ENCODE data around the gene XYLT1. TPM values are rescaled to one million over a fixed set of nuclear protein-coding genes. Genes with fewer than 3 reads are reported as not detected.

XYLT1 gene
- polyA plus RNA-seq, 1 donor (not counting 4 experiments of a cell fraction or from before 2014, with no cell fraction given): 4.4 TPM

GRCh38 chr16:17396762-17397498 lies 73.8 kb downstream of the XYLT1 start:
- no peak for FAIRE-seq

GRCh38 chr16:17395849-17396480 lies 74.8 kb downstream of the XYLT1 start:
- Histone ChIP-seq H3K27ac (ENCODE audit: control insufficient read depth, insufficient read depth, low read length) (no peak overlapping the region), H4K20me1 (ENCODE audit: control insufficient read depth, extremely low read depth, insufficient read depth, low read length) (no peaks in the 10 kb centered on the region), H3K9me1 (ENCODE audit: control insufficient read depth, extremely low read depth, insufficient read depth, low read length) (no peaks in the 10 kb centered on the region), H2AFZ (ENCODE audit: control insufficient read depth, low read length) (no peak overlapping the region), H3K36me3 (ENCODE audit: control insufficient read depth in 2 of 2, extremely low read depth in 1 of 2, insufficient read depth in 2 of 2, low read length in 2 of 2) (no peaks in the 10 kb centered on the region), H3K9ac (ENCODE audit: control insufficient read depth, extremely low read depth, insufficient read depth, low read length) (no peak overlapping the region), H3K4me2 (ENCODE audit: control insufficient read depth, extremely low read depth, insufficient read depth, low read depth, low read length) (no peak overlapping the region), H3K4me1 (ENCODE audit: control insufficient read depth, extremely low read depth, insufficient read depth, low read length) (no peaks in the 10 kb centered on the region), H3K4me3 (ENCODE audit: control insufficient read depth in 2 of 3, extremely low read depth in 1 of 3, insufficient read depth in 2 of 3, low read depth in 1 of 3, low read length in 3 of 3) (no peak overlapping the region), H3K9me3 (ENCODE audit: control insufficient read depth, low read depth, low read length) (no peaks in the 10 kb centered on the region), H3K79me2 (ENCODE audit: control insufficient read depth, insufficient read depth, low read length) (no peaks in the 10 kb centered on the region), H3K27me3 (ENCODE audit: control insufficient read depth, extremely low read depth, insufficient read depth, low read length) (no peaks in the 10 kb centered on the region)
- no peak for DNase-seq (ENCODE audit: low read depth, low spot score)
- FAIRE-seq: no peak
- TF ChIP-seq EZH2 (IDR thresholded peaks at IDR 0.05; ENCODE audit: low read length) (no peak), CTCF (optimal IDR thresholded peaks at IDR 0.05 in 1 of 3, IDR thresholded peaks at IDR 0.05 in 1 of 3, conservative IDR thresholded peaks at IDR 0.05 in 1 of 3; ENCODE audit: extremely low read depth in 1 of 3, insufficient read depth in 2 of 3, low read length in 3 of 3) (no peak)
- dilution Hi-C loops (cut with MboI; ENCODE audit: extremely low pct_ligation_motif_present, low sequenced_read_pairs): no loop called here

More at GRCh38 chr16:17396762-17397498, 73.8 kb downstream of the XYLT1 start:
- Histone ChIP-seq H3K9me3 (ENCODE audit: control insufficient read depth, low read depth, low read length) (no peaks in the 10 kb centered on the region), H3K27me3 (ENCODE audit: control insufficient read depth, extremely low read depth, insufficient read depth, low read length) (no peaks in the 10 kb centered on the region), H3K36me3 (ENCODE audit: control insufficient read depth in 2 of 2, extremely low read depth in 1 of 2, insufficient read depth in 2 of 2, low read length in 2 of 2) (no peaks in the 10 kb centered on the region), H3K4me3 (ENCODE audit: control insufficient read depth in 2 of 3, extremely low read depth in 1 of 3, insufficient read depth in 2 of 3, low read depth in 1 of 3, low read length in 3 of 3) (no peak overlapping the region), H3K79me2 (ENCODE audit: control insufficient read depth, insufficient read depth, low read length) (no peaks in the 10 kb centered on the region), H3K9me1 (ENCODE audit: control insufficient read depth, extremely low read depth, insufficient read depth, low read length) (no peaks in the 10 kb centered on the region), H3K27ac (ENCODE audit: control insufficient read depth, insufficient read depth, low read length) (no peak overlapping the region), H2AFZ (ENCODE audit: control insufficient read depth, low read length) (no peak overlapping the region), H3K4me2 (ENCODE audit: control insufficient read depth, extremely low read depth, insufficient read depth, low read depth, low read length) (no peak overlapping the region), H4K20me1 (ENCODE audit: control insufficient read depth, extremely low read depth, insufficient read depth, low read length) (no peaks in the 10 kb centered on the region), H3K9ac (ENCODE audit: control insufficient read depth, extremely low read depth, insufficient read depth, low read length) (no peak overlapping the region), H3K4me1 (ENCODE audit: control insufficient read depth, extremely low read depth, insufficient read depth, low read length) (no peaks in the 10 kb centered on the region)
- dilution Hi-C loops (cut with MboI; ENCODE audit: extremely low pct_ligation_motif_present, low sequenced_read_pairs): no loop called here
- TF ChIP-seq EZH2 (IDR thresholded peaks at IDR 0.05; ENCODE audit: low read length): no peak
- TF ChIP-seq CTCF (optimal IDR thresholded peaks at IDR 0.05 in 1 of 3, IDR thresholded peaks at IDR 0.05 in 1 of 3, conservative IDR thresholded peaks at IDR 0.05 in 1 of 3; ENCODE audit: extremely low read depth in 1 of 3, insufficient read depth in 2 of 3, low read length in 3 of 3): no peak
- no peak for DNase-seq (ENCODE audit: low read depth, low spot score)
